Testis (tissue), 3 donors: ENCODE data around the gene UBE2QL1. TPM values are rescaled to one million over a fixed set of nuclear protein-coding genes. Genes with fewer than 3 reads are reported as not detected.

Experiments
- DNase-seq: peaks from one replicate; pipeline ENCODE4 v3.0.0-alpha.2; 2019
- H3K27ac ChIP-seq, 2 donors: fragments of 200-600 bp; sonication (generic); one replicate each; pipeline ENCODE4 v1.5.1; 2019
- H3K27me3 ChIP-seq: fragments of 200-600 bp; sonication (generic); one replicate; pipeline ENCODE4 v1.5.1; 2019
- H3K36me3 ChIP-seq: fragments of 200-600 bp; sonication (generic); one replicate; pipeline ENCODE4 v1.5.1; 2017; ENCODE audit warnings: low read depth; ENCODE audit errors: missing control alignments
- H3K4me1 ChIP-seq: fragments of 200-600 bp; sonication (generic); one replicate; pipeline ENCODE4 v1.5.1; 2019
- H3K4me3 ChIP-seq, 2 donors: fragments of 200-600 bp; sonication (generic); one replicate each; pipeline ENCODE4 v1.5.1; 2017 to 2019
- H3K9me3 ChIP-seq: fragments of 200-600 bp; sonication (generic); one replicate; pipeline ENCODE4 v1.5.1; 2017
- CTCF ChIP-seq, 3 experiments: fragments of 450-650 bp in 2 of 3; fragments of 200-600 bp in 1 of 3; sonication (generic) in 1 of 3; IDR thresholded peaks; one replicate each; pipeline ENCODE4 v1.5.1; 2016 to 2019; ENCODE audit warnings: antibody characterized with exemption in 3 of 3, mild to moderate bottlenecking in 2 of 3, moderate library complexity in 1 of 3
- POLR2A ChIP-seq: fragments of 450-650 bp; IDR thresholded peaks from one replicate; pipeline ENCODE4 v1.6.1; 2017; ENCODE audit warnings: antibody characterized with exemption, mild to moderate bottlenecking, moderate library complexity
- WGBS, 2 donors: methylation state at CpG; one replicate each; pipeline ENCODE4 v1.1.5; 2018; 5-methylcytosine and 5-hydroxymethylcytosine counted together
- intact Hi-C: fragments of 100-400 bp; cut with DNase I; formaldehyde crosslinking; loops from one replicate; pipeline ENCODE4 v1.15.1; 2023; ENCODE audit warnings: low total_unique reads
- polyA plus RNA-seq: library from polyadenylated mRNA; stranded (reverse); fragments of 350-450 nt; fragmentation: Illumina TruSeq; extraction: RNeasy Lipid Tissue Mini Kit (QIAGEN cat#74804); gene quantifications from one replicate; pipeline ENCODE4 v1.2.3, GENCODE V29; 2014; ENCODE audit warnings: low read depth, low replicate concordance; ENCODE audit not compliant: insufficient read depth
- total RNA-seq, 2 donors: library from RNA; depleted of rRNA; stranded (reverse); fragments of >200 nt; gene quantifications; one replicate each; pipeline ENCODE4 v1.2.3, GENCODE V29; 2016

UBE2QL1 gene
- total and polyA plus RNA-seq, 3 donors from 2014 or later, result 1.9 to 3.2 (median 2.0) TPM

GRCh38 chr5:6487081-6487480 is 38.4 kb downstream of the UBE2QL1 start:
- no peak for DNase-seq
- TF ChIP-seq POLR2A (no peak), CTCF (IDR thresholded peaks at IDR 0.05) (no peak)
- Histone ChIP-seq H3K4me3 (no peak overlapping the region), H3K9me3 (no peaks in the 10 kb centered on the region), H3K4me1 (no peaks in the 10 kb centered on the region), H3K27me3 (no peaks in the 10 kb centered on the region), H3K36me3 (no peaks in the 10 kb centered on the region), H3K27ac (no peak overlapping the region)
- 81 to 88% methylated on average over 3 of the region's 3 CpGs for WGBS, 2 donors
- intact Hi-C loops, result no loop called here

DNA sequence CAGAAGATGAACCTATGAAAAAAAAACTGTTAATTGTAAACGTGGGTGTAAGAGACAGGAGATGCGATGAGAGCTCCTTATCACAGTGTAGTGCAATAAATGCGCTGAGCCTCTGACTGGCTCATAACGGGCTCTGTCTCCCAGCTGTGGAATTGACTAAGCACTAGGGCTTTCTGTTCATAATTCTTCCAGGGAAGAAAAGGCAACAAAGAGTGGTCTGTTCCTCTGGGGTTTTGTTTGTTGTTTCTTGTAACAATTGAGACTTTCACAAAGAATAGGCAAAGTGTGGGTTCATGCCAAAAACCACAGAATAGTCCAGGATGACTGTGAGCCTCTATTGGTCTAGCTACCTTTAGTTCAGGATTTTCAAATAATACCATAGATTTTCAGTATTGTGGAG is 39.4 kb downstream of the UBE2QL1 start:
- no peak overlapping the region for H3K4me3 ChIP-seq
- intact Hi-C loops, result no loop called here
- WGBS, 2 donors, result 33 to 57% methylated on average over 4 of the region's 4 CpGs
- H3K27ac ChIP-seq, result no peak overlapping the region
- peak; percentile 40 for DNase-seq
- no peaks in the 10 kb centered on the region for H3K4me1 ChIP-seq
- H3K9me3 ChIP-seq, result no peaks in the 10 kb centered on the region
- no peaks in the 10 kb centered on the region for H3K27me3 ChIP-seq
- TF ChIP-seq POLR2A (no peak), CTCF (IDR thresholded peaks at IDR 0.05) (no peak)
- H3K36me3 ChIP-seq, result no peaks in the 10 kb centered on the region

GRCh38 chr5:6489643-6490185 is 41.1 kb downstream of the UBE2QL1 start:
- no peaks in the 10 kb centered on the region for H3K9me3 ChIP-seq
- 90 to 92% methylated on average over 7 to 10 of the region's 10 CpGs for WGBS, 2 donors
- H3K36me3 ChIP-seq, result no peaks in the 10 kb centered on the region
- H3K4me3 ChIP-seq, result no peak overlapping the region
- H3K4me1 ChIP-seq, result no peaks in the 10 kb centered on the region
- H3K27me3 ChIP-seq, result no peaks in the 10 kb centered on the region
- intact Hi-C loops, result no loop called here
- no peak for DNase-seq
- TF ChIP-seq POLR2A (no peak), CTCF (IDR thresholded peaks at IDR 0.05) (no peak)
- H3K27ac ChIP-seq, result no peak overlapping the region

GRCh38 chr5:6490246-6490645 is 41.6 kb downstream of the UBE2QL1 start:
- DNase-seq, result no peak
- no peaks in the 10 kb centered on the region for H3K4me1 ChIP-seq
- H3K4me3 ChIP-seq, result no peak overlapping the region
- no peak for TF ChIP-seq CTCF (IDR thresholded peaks at IDR 0.05)
- TF ChIP-seq POLR2A, result no peak
- no peak overlapping the region for H3K27ac ChIP-seq
- intact Hi-C loops, result no loop called here
- no peaks in the 10 kb centered on the region for H3K9me3 ChIP-seq
- no peaks in the 10 kb centered on the region for H3K36me3 ChIP-seq
- WGBS, 2 donors, result 86 to 91% methylated on average over 9 of the region's 9 CpGs
- no peaks in the 10 kb centered on the region for H3K27me3 ChIP-seq

DNA sequence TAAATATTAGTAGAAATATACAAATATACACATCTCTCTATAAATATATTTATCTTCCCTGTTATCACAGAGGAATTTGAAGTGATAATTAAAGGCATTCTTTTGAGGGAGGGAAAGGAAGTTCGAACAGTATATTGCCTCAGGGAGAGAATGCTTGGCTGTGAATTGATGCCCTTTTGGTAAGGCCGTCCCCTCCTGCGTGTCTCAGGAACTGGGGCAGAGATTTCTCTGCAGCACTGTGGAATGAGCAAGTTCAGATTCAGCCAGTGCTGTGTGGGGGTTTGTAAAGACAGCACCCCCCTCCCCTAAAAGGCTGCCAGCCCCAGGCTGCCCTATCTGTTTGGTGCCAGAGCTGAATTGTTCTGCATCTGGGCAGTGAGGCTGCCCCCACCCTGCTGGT is 42.0 kb downstream of the UBE2QL1 start:
- Histone ChIP-seq H3K4me3 (no peak overlapping the region), H3K9me3 (no peaks in the 10 kb centered on the region), H3K27me3 (no peaks in the 10 kb centered on the region), H3K4me1 (no peaks in the 10 kb centered on the region), H3K27ac (no peak overlapping the region), H3K36me3 (no peaks in the 10 kb centered on the region)
- DNase-seq, result no peak
- no peak for TF ChIP-seq POLR2A
- TF ChIP-seq CTCF (IDR thresholded peaks at IDR 0.05), result no peak
- 53 to 63% methylated on average over 3 of the region's 3 CpGs for WGBS, 2 donors
- intact Hi-C loops, result no loop called here
